Activated CD4-positive, CD25-positive, alpha-beta regulatory T cell treated with anti-CD3 and anti-CD28 coated beads, Interleukin-2, amount 50 U/mL, for 24 hours (primary cell): ENCODE measurements around the gene STUM.

Experiments
- ATAC-seq, 2 donors: fragments of 150-1000 bp; cut with Tn5 transposase; one replicate each; pipeline ENCODE4 v1.10.0; 2021; ENCODE audit warnings: mild to moderate bottlenecking in 1 of 2, moderate library complexity in 1 of 2

Gene STUM

DNA sequence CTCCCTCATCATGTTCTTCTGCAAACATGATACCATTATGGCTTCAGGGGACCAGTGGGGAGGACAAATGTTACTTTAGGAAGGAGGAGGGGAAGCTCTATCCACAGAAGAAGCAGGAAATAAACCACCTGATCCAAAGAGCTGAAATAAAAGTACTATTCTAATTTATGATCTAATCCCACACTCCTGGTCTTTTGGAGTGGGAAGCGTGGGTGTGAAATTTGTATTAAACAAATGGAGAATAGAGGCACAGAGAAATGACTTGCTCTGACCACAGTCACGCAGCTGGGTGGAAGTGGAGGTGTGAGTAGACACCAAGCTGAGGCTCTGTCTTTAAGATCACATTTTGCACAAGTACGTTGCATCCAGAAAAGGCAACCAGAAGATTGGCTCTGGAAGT is 14.5 kb upstream of the STUM start:
- ATAC-seq: no peak

- ATAC-seq: no peak
Observed at GRCh38 chr1:226534645-226535044, 13.9 kb upstream of the STUM start.

DNA sequence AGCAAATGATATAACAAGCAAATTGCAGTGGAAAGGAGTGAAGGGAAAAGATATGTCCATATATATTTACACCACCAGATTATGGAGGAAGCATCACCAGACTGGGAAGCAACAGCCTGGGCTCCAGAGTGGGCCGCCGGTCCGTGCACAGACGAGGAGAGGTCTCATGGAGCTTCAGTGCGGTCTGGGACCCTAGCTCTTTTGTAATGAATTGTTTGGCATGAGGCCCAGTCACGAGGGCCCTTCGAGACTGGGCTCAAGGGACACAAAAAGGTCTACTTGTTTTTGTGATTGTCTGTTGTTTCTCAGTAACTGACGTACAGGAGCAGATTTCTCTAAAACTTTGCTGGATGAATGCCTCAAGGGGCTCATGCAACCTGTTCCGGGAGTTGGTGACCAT is 12.9 kb upstream of the STUM start:
- no peak for ATAC-seq

DNA sequence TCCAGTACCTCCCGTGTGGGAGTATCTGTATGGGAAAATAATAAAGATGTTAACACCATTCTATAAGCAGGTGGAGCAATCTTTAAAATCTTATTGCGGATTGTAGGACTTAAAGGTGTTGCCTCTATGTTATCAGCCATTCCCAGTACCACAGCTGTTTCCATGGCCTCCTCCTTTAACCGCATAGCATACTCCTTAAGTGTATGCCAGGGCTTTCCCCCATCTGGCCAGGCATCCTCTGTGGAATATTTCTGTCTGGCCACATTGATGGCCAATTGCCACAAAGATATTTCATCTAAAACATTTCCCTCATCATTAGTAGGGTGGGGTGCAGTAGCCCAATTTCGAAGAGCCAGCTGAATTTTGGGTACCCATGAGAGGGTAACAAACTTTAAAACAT is 7.3 kb upstream of the STUM start:
- no peak for ATAC-seq

GRCh38 chr1:226541631-226542622 is 6.6 kb upstream of the STUM start:
- no peak for ATAC-seq

DNA sequence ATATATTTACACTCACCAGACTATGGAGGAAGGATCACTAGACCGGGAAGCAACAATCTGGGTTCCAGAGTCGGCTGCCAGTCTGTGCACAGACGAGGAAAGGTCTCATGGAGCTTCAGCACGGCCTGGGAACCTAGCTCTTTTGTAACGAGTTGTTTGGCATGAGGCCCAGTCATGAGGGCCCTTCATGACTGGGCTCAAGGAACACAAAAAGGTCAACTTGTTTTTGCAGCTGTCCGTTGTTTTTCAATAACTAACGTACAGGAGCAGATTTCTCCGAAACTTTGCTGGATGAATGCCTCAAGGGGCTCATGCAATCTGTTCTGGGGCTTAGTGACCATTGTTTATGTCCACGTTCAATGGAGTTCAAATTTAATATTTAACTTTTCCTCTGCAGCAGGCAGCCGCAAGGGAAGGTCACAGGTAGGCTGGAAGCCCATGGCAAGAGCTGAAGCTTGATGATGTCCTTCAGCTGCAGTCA is 5.9 kb upstream of the STUM start:
- ATAC-seq: no peak

- no peak for ATAC-seq
Observed at GRCh38 chr1:226545836-226546596, 2.5 kb upstream of the STUM start.

- ATAC-seq: no peak
Observed at GRCh38 chr1:226546926-226547325, 1.6 kb upstream of the STUM start.

DNA sequence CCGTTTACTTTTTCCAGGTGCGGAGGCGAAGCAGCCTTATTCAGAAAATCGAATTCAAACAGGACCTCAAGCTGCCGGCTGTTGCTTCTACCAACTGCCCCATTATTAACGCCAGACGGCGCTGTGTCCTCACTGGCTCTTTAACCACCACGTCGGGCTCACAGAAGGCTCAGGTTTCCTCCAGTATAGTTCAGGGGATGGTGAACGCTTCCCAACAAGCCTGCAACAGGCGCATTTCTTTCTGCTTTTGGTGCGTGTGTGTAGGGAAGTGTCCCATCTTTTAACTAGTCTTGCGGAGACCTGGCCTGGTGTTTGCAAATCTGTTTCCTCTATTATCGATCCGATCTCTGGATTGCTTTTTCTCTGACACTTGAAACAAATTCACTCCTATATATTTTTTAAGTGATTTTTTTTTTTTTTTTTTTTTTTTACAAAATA is 791 bp upstream of the STUM start:
- peak; percentile 68 to 75 for ATAC-seq

DNA sequence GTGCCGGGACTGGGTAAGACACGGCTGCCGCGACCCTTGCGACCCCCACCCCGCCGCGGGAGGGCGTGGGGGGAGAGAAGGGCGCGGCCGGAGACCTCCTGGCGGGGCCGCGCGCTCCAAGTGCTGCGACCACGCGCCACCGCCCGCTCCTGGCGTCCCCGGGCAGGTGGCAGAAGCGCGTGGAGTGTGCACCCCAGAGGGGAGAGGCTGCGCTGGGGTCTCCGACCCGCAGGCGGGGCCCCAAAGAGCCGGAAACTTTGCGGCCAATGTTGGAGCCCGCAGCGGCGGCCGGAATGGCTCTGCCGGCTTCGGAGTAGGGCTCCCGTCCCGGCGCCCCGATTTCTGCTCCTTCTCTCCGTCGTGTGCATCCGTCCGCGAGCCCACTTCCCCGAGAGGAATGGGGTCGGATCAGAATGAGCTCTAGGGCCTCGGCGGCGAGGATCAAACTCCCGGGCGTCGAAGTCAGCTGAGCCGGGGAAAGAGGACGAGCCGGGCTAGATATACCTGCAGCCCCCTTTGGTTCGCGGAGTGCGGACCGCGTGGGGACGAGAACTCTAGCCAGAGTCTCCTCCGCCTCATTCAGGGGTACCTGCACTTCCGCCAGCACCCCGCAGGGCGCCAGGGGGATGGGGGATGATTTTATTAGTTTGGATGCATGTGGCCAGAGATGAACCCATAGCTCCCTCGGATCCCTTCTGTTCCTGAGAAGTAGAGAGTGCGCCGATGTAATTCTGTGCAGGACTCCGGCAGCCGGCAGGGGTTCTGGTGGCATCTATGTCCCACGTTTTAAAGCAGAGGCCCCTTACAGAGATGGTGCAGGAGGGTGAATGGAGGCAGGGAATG is 751 bp downstream of the STUM start:
- ATAC-seq: no peak

DNA sequence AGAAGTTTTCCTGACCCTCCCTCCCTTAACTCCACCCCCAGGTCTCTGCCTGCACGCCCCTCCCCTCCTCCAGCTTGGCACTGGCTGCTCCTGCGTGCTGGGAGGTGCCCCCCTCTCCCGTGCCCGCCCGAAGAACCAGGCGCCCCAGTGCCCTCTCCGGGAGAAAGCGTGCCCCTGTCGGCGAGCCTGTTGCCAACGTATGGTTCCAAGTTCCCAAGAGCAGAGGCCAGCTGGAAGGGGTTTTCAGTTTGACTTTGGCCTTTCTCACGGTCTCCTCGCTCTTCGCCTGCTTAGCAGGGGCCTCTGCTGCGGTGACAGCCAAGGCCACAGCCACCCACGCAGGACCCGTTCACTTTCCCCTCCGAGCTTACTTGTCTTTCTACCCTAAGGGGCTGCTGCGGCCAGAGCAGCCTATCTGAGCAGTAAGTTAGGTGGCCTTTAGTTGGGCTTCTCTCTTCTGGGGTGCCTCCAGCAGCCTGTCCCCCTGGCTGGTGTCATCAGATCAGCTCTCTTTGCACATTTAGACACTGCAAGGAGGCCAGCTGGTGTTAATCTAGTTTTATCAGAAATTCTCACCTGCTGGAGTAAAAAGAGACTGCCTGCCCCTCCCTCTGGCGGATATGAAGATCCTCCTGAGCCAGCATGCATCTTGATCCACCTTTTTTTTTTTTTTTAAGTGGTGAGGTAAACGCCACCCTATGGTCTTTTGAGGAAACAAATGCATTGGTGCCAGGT is 1.5 kb downstream of the STUM start:
- peak in 1 of 2 donors; percentile 8 for ATAC-seq

DNA sequence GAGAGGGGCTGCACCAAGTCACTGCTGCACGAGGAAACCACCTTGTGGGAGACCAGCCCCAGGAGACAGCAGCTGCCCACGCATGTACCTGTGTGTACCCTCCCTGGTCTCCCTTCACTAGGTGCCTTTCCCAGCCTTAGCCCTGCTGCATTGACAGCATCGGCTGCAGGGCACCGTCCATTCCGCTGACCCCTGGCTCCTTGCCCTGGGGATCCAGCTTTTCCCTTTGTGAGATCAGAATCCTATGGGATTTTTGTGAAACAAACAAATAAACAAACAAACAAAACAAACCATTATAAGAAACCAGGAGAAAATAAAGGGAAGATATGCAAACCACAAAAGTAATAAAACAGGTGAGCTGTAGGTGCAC is 2.1 kb downstream of the STUM start:
- no peak for ATAC-seq

DNA sequence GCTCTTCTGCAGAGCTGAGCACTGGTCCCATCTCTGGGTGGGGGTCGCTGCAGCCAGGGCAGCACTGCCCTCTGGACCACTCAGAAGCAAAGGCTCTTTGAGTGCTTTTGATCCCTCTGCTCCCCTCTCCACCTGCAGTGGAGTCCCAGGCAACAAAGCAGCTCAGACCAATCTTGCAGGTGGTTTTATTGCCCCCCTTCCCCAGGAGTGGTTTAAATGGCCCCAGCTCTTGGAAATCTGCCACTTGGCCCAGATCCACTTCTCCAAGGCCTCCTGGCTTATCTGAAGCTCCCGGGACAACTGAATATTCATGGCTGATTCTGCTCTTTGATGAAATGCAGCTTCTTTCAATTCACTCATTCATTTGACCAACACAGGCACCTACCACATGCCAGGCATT is 2.7 kb downstream of the STUM start:
- no peak for ATAC-seq

DNA sequence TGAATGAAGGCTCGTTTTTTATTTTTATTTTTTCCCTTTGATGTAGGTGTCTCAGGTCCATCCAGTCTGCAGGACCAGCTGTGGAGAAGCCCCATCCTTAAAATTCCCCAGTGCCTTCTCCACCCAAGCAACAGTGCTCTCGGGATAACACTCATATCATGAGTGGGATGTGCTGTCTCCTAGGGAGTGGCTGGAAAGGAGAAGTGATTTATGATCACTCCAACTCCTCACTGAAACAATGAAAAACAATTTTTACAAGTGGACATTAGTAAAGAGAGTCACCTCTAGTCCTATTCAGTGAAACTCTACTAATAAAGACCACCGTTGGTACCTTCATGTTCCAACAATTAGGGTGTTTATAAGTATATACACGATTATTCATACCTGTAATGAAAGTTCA is 3.5 kb downstream of the STUM start:
- ATAC-seq: no peak

GRCh38 chr1:226553266-226553923 is 4.8 kb downstream of the STUM start:
- ATAC-seq: no peak

DNA sequence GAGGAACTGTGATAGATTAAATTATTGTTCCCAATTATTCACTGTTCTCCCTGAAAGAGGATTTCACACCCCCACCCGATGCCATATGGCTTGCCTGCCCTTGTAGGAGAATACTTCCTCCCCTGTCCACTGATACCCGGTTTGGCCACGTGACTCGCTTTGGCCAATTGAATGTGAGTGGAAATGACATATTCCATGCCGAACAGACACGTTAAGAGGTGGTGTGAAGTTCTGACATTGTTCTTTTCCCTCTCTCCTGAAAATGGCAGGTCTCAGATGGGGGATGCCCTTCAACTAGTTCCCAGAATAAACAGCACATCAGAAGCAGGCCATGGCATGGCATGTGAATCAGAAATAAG is 5.3 kb downstream of the STUM start:
- no peak for ATAC-seq

DNA sequence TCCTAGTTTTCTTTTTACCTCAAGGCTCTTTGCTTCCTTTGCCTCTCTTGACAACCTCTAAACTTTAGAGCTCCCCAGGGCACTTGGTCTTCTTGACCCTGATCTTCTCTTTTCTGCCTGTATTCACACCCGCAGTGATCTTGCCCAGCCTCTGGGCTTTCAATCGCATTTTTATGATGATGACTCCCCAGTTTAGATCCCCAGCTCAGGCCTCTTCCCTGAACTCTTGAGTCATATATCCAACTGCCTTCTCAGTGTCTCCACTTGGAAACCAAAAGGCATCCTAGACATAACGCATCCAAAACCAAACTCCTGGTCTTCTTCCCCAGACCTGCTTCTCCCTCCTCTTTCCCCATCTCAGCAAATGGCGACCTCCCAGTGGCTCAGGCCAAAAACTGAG is 6.5 kb downstream of the STUM start:
- no peak for ATAC-seq

GRCh38 chr1:226557424-226557823 is 8.9 kb downstream of the STUM start:
- no peak for ATAC-seq

GRCh38 chr1:226558036-226558650 is 9.6 kb downstream of the STUM start:
- ATAC-seq: no peak

DNA sequence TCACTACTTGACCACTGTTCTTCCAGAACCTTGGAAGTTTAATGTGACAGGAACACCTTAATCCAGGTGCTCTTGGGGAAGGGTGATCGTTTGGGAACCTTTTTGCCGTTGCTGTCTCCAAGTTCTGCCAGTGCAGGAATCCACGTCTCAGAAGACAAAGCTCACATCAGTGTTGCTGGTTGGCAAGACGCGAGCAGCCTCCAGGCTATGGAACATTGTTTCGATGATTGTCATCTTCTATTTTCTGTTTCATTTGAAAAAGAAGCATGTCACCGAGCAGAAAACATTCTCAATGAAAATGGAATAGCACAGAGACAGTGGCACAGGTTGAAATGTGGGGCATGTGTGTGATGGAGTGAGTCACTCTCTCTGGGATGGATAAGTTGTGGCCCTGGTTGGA is 11.7 kb downstream of the STUM start:
- no peak for ATAC-seq

- ATAC-seq: no peak
Observed at GRCh38 chr1:226562989-226563388, 14.4 kb downstream of the STUM start.
